Left lung (tissue), 10 donors: Measurements from ENCODE around the gene AK8. TPM values are rescaled to one million over a fixed set of nuclear protein-coding genes. Genes with fewer than 3 reads are reported as not detected.

Source experiments
- ATAC-seq: fragments of 200-7000 bp; cut with Tn5 transposase; one replicate; pipeline ENCODE4 v1.9.1; 2020; ENCODE audit warnings: moderate library complexity
- DNase-seq, 4 donors: peaks; one replicate each; pipeline ENCODE4 v3.0.0-alpha.2; 2013 to 2020
- H3K27ac ChIP-seq, 2 donors: fragments of 200-600 bp; sonication (generic) in 1 of 2; one replicate each; pipeline versions ENCODE4 v1.5.0 to v1.8.0; 2020 to 2021
- H3K27me3 ChIP-seq, 2 donors: fragments of 200-600 bp; sonication (generic) in 1 of 2; one replicate each; pipeline versions ENCODE4 v1.5.0 to v1.8.0; 2020 to 2021
- H3K36me3 ChIP-seq, 2 donors: fragments of 200-600 bp; sonication (generic) in 1 of 2; one replicate each; pipeline versions ENCODE4 v1.5.0 to v1.8.0; 2020 to 2021
- H3K4me1 ChIP-seq, 2 donors: fragments of 200-600 bp; one replicate each; pipeline ENCODE4 v1.8.0; 2021
- H3K4me3 ChIP-seq, 2 donors: fragments of 200-600 bp; sonication (generic) in 1 of 2; one replicate each; pipeline versions ENCODE4 v1.5.0 to v1.8.0; 2020 to 2021; ENCODE audit warnings: mild to moderate bottlenecking in 1 of 2
- H3K9me3 ChIP-seq, 2 donors: fragments of 200-600 bp; sonication (generic) in 1 of 2; one replicate each; pipeline versions ENCODE4 v1.5.0 to v1.8.0; 2020 to 2021
- intact Hi-C, 2 donors: fragments of 100-400 bp; cut with DNase I; formaldehyde crosslinking; loops; one replicate each; pipeline versions ENCODE4 v1.11.2 to v1.14.2; 2022
- polyA plus RNA-seq, 6 donors: library from polyadenylated mRNA; unstranded; fragments of 120-200 nt; gene quantifications; one replicate each; pipeline ENCODE4 v1.2.1, GENCODE V29; 2013; ENCODE audit not compliant: insufficient read length in 6 of 6
- total RNA-seq, 2 donors: library from RNA; stranded (reverse); fragmentation: NEBNext Ultra II Directional; extraction: Animal tissue kit (Norgen Biotek cat#: 25700); gene quantifications; one replicate each; pipeline ENCODE4 v1.2.1, GENCODE V29; 2021
- TF ChIP-seq, protein P1 (sequence below), 2 donors: fragments of 200-600 bp; sonication (generic) in 1 of 2; IDR thresholded peaks; one replicate each; pipeline versions ENCODE4 v1.5.0 to v1.8.0; 2021; ENCODE audit warnings: antibody characterized with exemption in 2 of 2
- donor health status: DM: no; HTN: yes; CAD: no.
- donor health status: DM: no; HTN: no; CAD: no.

AK8 gene
- total and polyA plus RNA-seq, 8 donors: 0.55 to 3.6 (median 2.4) TPM

DNA sequence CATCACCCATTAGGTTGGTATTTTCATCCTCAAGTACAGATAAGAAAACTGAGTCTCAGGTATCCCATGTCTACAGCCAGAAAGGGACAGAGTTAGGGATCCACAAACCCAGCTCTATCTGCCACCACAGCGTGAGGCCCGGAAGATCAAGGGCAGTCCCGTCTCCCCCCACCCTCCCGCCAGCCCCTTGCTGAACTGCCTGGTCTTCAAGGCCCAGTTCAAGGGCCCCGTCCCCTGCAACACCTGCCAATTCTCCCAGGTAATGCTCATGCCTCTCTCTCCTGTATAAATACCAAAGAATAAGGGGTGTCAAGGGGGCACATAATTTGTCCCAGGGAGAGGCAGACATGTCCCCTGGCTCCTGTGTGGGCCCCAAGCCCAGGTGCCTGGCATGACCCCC, 50.7 kb downstream of the AK8 start:
- Histone ChIP-seq H3K27ac (no peak overlapping the region), H3K4me1 (no peaks in the 10 kb centered on the region), H3K4me3 (no peak overlapping the region), H3K36me3 (no peaks in the 10 kb centered on the region), H3K9me3 (no peaks in the 10 kb centered on the region), H3K27me3 (peaks cover 0 to 6% of the 10 kb centered on the region in 2 donors)
- intact Hi-C loops: no loop called here
- ATAC-seq (no peak), DNase-seq (no peak)
- TF ChIP-seq, protein P1, sequence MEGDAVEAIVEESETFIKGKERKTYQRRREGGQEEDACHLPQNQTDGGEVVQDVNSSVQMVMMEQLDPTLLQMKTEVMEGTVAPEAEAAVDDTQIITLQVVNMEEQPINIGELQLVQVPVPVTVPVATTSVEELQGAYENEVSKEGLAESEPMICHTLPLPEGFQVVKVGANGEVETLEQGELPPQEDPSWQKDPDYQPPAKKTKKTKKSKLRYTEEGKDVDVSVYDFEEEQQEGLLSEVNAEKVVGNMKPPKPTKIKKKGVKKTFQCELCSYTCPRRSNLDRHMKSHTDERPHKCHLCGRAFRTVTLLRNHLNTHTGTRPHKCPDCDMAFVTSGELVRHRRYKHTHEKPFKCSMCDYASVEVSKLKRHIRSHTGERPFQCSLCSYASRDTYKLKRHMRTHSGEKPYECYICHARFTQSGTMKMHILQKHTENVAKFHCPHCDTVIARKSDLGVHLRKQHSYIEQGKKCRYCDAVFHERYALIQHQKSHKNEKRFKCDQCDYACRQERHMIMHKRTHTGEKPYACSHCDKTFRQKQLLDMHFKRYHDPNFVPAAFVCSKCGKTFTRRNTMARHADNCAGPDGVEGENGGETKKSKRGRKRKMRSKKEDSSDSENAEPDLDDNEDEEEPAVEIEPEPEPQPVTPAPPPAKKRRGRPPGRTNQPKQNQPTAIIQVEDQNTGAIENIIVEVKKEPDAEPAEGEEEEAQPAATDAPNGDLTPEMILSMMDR (IDR thresholded peaks at IDR 0.05): no peak

DNA sequence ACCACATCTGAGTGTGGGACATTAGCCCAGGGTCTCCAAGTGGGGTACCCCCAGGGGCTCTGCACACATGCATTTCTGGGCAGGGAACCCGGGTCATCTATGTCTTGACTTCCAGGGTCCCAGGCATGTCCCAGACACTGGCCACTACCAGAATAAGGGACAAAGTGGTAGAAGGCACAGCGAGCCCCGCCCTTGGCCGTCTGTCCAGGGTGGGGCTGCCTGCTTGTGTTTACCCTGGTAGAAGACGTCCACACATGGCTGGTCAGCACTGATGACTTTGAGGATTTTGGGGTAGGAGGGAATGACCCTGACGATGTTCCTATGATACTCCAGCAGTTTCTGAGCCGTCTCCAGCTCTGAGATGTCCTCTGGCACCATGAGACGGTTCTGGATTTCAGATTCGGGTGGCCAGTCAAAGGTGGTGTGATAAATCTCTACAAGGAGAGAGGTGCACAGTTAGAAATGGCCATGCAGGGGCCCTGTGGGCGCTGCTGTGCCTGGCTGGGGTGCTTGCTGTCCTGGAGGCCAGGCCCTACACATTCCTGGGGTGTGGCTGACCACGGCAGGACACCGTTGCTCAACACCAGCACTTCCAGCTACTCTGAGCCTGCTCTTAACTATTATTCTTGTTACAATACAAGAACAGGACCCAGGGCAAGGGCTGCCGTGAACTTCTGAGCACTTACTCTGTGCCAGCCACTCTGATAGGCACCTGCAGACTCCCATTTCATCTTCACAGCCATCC, 51.3 kb downstream of the AK8 start:
- Histone ChIP-seq H3K27ac (no peak overlapping the region), H3K27me3 (peaks cover 0 to 6% of the 10 kb centered on the region in 2 donors), H3K36me3 (no peaks in the 10 kb centered on the region), H3K4me1 (no peaks in the 10 kb centered on the region), H3K4me3 (no peak overlapping the region), H3K9me3 (no peaks in the 10 kb centered on the region)
- intact Hi-C loops: no loop called here
- ATAC-seq (peak; percentile 97), DNase-seq (peak in 1 of 4 donors; percentile 45)
- TF ChIP-seq, protein P1 (IDR thresholded peaks at IDR 0.05): no peak

DNA sequence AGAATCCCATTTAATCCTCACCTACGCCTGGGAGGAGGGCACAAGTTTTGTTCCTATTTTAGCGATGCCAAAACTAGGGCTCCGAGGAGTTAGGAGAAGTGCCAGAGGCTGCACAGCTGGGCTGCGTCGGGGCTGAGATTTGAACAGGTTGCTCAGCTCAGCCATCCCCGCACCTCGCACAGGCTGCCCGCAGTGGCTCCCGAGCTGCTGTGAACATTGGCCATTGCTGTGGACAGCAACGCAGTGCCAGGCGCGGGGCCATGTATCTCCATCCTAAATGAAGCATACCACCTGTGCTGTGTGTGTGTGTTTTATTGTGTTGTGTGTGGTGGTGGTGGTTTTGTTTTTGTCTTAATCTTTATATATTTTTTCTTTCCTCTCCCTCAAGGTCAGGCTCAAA, 52.0 kb downstream of the AK8 start:
- DNase-seq (no peak), ATAC-seq (no peak)
- Histone ChIP-seq H3K27me3 (peaks cover 0 to 6% of the 10 kb centered on the region in 2 donors), H3K9me3 (no peaks in the 10 kb centered on the region), H3K27ac (no peak overlapping the region), H3K4me1 (no peaks in the 10 kb centered on the region), H3K4me3 (no peak overlapping the region), H3K36me3 (no peaks in the 10 kb centered on the region)
- intact Hi-C loops: no loop called here
- TF ChIP-seq, protein P1 (IDR thresholded peaks at IDR 0.05): no peak

DNA sequence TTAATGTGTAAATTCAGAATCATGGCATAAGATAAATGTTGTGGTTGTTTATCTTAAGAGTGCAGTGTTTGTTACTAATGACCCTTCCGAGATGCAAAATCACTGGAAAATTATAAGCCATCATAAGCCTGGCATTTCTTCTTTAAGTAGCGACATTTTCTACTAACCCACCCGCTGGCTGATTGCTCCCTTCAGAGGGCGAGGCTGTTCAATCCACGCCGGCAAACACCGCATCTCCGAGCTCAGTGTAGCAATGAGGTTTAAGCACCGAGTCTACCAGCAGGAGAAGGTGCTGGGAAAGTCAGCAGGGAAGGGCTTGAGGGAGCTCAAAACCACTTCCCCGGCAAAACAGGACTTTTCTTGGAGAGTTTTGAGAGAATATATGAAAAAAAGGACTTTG, 52.7 kb downstream of the AK8 start:
- DNase-seq (no peak), ATAC-seq (no peak)
- Histone ChIP-seq H3K27ac (no peak overlapping the region), H3K4me1 (no peaks in the 10 kb centered on the region), H3K9me3 (no peaks in the 10 kb centered on the region), H3K36me3 (no peaks in the 10 kb centered on the region), H3K27me3 (peaks cover 0 to 6% of the 10 kb centered on the region in 2 donors), H3K4me3 (no peak overlapping the region)
- intact Hi-C loops: no loop called here
- TF ChIP-seq, protein P1 (IDR thresholded peaks at IDR 0.05): no peak

DNA sequence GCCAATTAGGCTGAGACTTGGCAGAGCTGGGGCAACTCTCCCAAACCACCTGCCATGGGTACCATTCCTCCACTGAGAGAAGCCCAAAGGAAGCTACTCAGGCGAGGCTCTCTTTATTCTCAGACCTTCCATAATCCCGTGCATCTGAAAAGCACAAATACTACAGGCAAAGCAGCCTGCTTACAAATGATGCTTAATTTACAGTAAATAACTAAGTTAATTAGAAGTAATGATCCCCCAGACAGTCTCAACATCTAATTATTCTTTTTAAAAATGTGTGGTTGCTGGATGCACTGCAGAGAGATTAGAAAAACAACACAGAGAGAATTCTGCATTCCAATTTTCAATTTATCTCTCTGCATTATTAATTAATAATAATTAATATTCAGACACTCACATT, 53.1 kb downstream of the AK8 start:
- H3K36me3 ChIP-seq: no peaks in the 10 kb centered on the region
- no peaks in the 10 kb centered on the region for H3K4me1 ChIP-seq
- intact Hi-C loops: no loop called here
- DNase-seq (no peak), ATAC-seq (no peak)
- H3K4me3 ChIP-seq: no peak overlapping the region
- TF ChIP-seq, protein P1 (IDR thresholded peaks at IDR 0.05): no peak
- H3K27me3 ChIP-seq: peaks cover 0 to 6% of the 10 kb centered on the region in 2 donors
- H3K9me3 ChIP-seq: no peaks in the 10 kb centered on the region
- no peak overlapping the region for H3K27ac ChIP-seq
